Measurements from ENCODE around the gene ISCU. TPM values are rescaled to one million over a fixed set of nuclear protein-coding genes. Genes with fewer than 3 reads are reported as not detected.
"Not testable (repeated sequence)": the region's sequence is repeated elsewhere in the genome, so short reads cannot be mapped to it uniquely, and the experiment has no call there.

ISCU gene
- total RNA-seq, 1 donor from 2014 or later, result 78.9 TPM

- no peak for TF ChIP-seq EZH2phosphoT487 (IDR thresholded peaks at IDR 0.05)
- TF ChIP-seq EZH2 (IDR thresholded peaks at IDR 0.05), result no peak
- peak; percentile 100 for TF ChIP-seq CTCF (IDR thresholded peaks at IDR 0.05)
- H3K27me3 Mint-ChIP-seq (ENCODE audit: insufficient read depth, low read depth), result peaks cover 17% of the 10 kb centered on the region
- H3K4me1 ChIP-seq, result peaks cover 8% of the 10 kb centered on the region
- H3K4me2 ChIP-seq, result no peak overlapping the region
- no peaks in the 10 kb centered on the region for H3K36me3 ChIP-seq
- no peak overlapping the region for H3K27ac Mint-ChIP-seq
- no peak overlapping the region for H3K4me3 ChIP-seq
- H3K27ac ChIP-seq, result no peak overlapping the region
- H3K27me3 ChIP-seq, result no peaks in the 10 kb centered on the region
- peak overlapping the region; percentile 64 for H2AFZ ChIP-seq (replicated peaks)
- H3F3A ChIP-seq (ENCODE audit: low read depth), result no peaks in the 10 kb centered on the region
- no peaks in the 10 kb centered on the region for H3K9me3 ChIP-seq (ENCODE audit: low read depth)
- H3K9me3 Mint-ChIP-seq, result no peaks in the 10 kb centered on the region
- H3K4me3 Mint-ChIP-seq, result no peak overlapping the region
- peak; percentile 95 for DNase-seq (ENCODE audit: low spot score)
- H4K20me1 ChIP-seq (ENCODE audit: low read depth), result no peaks in the 10 kb centered on the region
- H3K4me1 Mint-ChIP-seq, result peaks cover 25% of the 10 kb centered on the region
- H3K79me2 ChIP-seq (ENCODE audit: low read depth), result no peaks in the 10 kb centered on the region
- no peaks in the 10 kb centered on the region for H3K36me3 Mint-ChIP-seq
- H3K9ac ChIP-seq, result no peak overlapping the region
These were observed 55.9 kb downstream of the ISCU start for GRCh38 chr12:108618079-108618952.

GRCh38 chr12:108618953-108619274, 56.5 kb downstream of the ISCU start:
- Mint-ChIP-seq H3K4me1 (peaks cover 25% of the 10 kb centered on the region), H3K27me3 (ENCODE audit: insufficient read depth, low read depth) (peaks cover 17% of the 10 kb centered on the region)
- not testable (repeated sequence) for H3K36me3 ChIP-seq; H3K4me1 ChIP-seq; H3K79me2 ChIP-seq (ENCODE audit: low read depth); H3K27me3 ChIP-seq; H3K9me3 Mint-ChIP-seq; H3K4me3 ChIP-seq; H3F3A ChIP-seq (ENCODE audit: low read depth); H3K27ac Mint-ChIP-seq; H3K4me3 Mint-ChIP-seq; H4K20me1 ChIP-seq (ENCODE audit: low read depth); H3K36me3 Mint-ChIP-seq; H3K9me3 ChIP-seq (ENCODE audit: low read depth); H2AFZ ChIP-seq (replicated peaks); H3K9ac ChIP-seq; H3K4me2 ChIP-seq; H3K27ac ChIP-seq; DNase-seq (ENCODE audit: low spot score)

Other genes starting within 250 kb of the ISCU start
- 0.09 TPM in 1 of 2 replicates, not detected in the other for gene CMKLR1, start 223.3 kb upstream of the ISCU start, total RNA-seq (ENCODE audit: low replicate concordance)
- 5.4 and 7.1 TPM in 2 replicates for gene FICD, start 47.3 kb upstream of the ISCU start, total RNA-seq (ENCODE audit: low replicate concordance)
- 79.0 and 116 TPM in 2 replicates for gene SART3, start 1.4 kb upstream of the ISCU start, total RNA-seq (ENCODE audit: low replicate concordance)
- gene TMEM119, start 35.5 kb downstream of the ISCU start, total RNA-seq (ENCODE audit: low replicate concordance), result 0.97 and 2.0 TPM in 2 replicates
- not detected in 2 replicates for gene SELPLG, start 71.3 kb downstream of the ISCU start, total RNA-seq (ENCODE audit: low replicate concordance)
- 116 and 128 TPM in 2 replicates for gene CORO1C, start 168.9 kb downstream of the ISCU start, total RNA-seq (ENCODE audit: low replicate concordance)

Measured in neural progenitor cell (in vitro differentiated cells).